OCI-LY3 (cell line): ENCODE measurements around the gene ABCA4.

Experiments used
- EZH2phosphoT487 ChIP-seq: fragments of 200-600 bp; shearing (Covaris generic); IDR thresholded peaks from 2 replicates; pipeline ENCODE4 v1.6.1; 2018; ENCODE audit warnings: antibody characterized with exemption, mixed run types, low read depth
- TF ChIP-seq, protein P1 (sequence below): fragments of 200-600, 300-600 bp; sonication (generic); IDR thresholded peaks from 2 replicates; pipeline ENCODE4 v1.5.1; 2014; ENCODE audit warnings: antibody characterized with exemption, low read length, low read depth

DNA sequence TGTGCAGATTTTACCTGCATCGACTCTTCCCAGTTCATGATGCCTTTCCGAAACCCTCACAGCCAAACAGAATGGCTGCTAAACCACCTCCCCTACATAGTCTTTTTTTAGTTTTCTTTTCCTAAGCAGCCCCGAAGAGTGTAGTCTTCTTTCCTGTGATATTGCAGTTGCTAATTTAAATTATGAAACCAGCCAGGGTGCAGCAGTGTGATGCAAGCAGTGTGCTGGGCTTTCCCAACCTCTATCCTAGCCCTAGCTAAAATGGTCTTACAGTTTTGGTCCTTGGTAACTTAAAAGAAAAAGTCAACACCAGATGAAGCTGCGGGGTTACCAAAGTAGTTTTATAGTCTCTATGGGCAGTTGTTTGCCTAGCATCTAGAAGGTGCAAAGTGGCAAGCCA, 129.7 kb downstream of the ABCA4 start:
- TF ChIP-seq, protein P1, sequence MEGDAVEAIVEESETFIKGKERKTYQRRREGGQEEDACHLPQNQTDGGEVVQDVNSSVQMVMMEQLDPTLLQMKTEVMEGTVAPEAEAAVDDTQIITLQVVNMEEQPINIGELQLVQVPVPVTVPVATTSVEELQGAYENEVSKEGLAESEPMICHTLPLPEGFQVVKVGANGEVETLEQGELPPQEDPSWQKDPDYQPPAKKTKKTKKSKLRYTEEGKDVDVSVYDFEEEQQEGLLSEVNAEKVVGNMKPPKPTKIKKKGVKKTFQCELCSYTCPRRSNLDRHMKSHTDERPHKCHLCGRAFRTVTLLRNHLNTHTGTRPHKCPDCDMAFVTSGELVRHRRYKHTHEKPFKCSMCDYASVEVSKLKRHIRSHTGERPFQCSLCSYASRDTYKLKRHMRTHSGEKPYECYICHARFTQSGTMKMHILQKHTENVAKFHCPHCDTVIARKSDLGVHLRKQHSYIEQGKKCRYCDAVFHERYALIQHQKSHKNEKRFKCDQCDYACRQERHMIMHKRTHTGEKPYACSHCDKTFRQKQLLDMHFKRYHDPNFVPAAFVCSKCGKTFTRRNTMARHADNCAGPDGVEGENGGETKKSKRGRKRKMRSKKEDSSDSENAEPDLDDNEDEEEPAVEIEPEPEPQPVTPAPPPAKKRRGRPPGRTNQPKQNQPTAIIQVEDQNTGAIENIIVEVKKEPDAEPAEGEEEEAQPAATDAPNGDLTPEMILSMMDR = no peak
- no peak for TF ChIP-seq EZH2phosphoT487
